ENCODE data around the gene AEBP1. TPM values are rescaled to one million over a fixed set of nuclear protein-coding genes. Genes with fewer than 3 reads are reported as not detected.

AEBP1 gene
- total and polyA plus RNA-seq, 9 of the 15 experiments (the other 6 are each of a cell fraction or from before 2014, with no cell fraction given) = 0.03 to 0.78 (median 0.30) TPM; not detected in 2

DNA sequence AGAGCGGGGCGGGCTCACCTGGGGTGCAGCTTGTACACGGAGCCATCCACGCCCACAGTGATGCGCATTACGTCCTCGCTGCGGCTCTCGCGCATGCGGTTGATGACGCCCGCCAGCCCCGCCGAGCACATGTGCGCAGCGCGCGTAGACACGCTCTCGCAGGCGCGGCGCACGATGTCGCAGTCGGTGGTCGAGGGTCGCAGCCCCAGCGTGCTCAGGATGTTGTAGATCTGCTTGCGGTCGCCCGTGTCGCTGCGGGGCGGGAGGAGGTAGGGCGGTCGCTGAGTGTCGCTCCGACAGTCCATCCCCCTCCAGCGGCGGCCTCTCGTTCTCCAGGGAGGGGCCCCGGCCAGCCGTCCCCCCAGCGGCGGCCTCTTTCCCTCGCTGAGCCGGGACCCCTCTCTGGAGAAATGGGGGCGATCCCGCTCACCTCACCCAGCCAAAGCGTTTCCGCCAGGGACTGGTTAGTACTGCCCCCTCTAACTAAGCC is 41.4 kb downstream of the AEBP1 start:
- Histone ChIP-seq H3K4me2 (ENCODE audit: insufficient read depth, low read length) (peak overlapping the region; percentile 64), H3K27me3 (ENCODE audit: control insufficient read depth in 2 of 2, insufficient read depth in 2 of 2, low read length in 2 of 2) (no peaks in the 10 kb centered on the region), H2AFZ (ENCODE audit: low read depth, low read length) (peak overlapping the region; percentile 61), H3K79me2 (ENCODE audit: control insufficient read depth, insufficient read depth, low read length) (no peaks in the 10 kb centered on the region), H3K9ac (ENCODE audit: insufficient read depth in 1 of 2, low read depth in 2 of 2, low read length in 2 of 2) (no peak overlapping the region), H3K27ac (ENCODE audit: extremely low read depth, low read depth, low read length) (no peak overlapping the region), H3K9me3 (replicated peaks; ENCODE audit: control insufficient read depth, insufficient read depth, low read depth, low read length) (no peaks in the 10 kb centered on the region), H4K20me1 (replicated peaks; ENCODE audit: control insufficient read depth, insufficient read depth, low read length) (no peaks in the 10 kb centered on the region), H3K36me3 (ENCODE audit: control insufficient read depth, insufficient read depth, low read length) (no peaks in the 10 kb centered on the region), H3K9me1 (ENCODE audit: control insufficient read depth, insufficient read depth, low read length) (no peaks in the 10 kb centered on the region), H3K4me1 (replicated peaks in 1 of 2; ENCODE audit: control insufficient read depth in 2 of 2, insufficient read depth in 2 of 2, low read length in 2 of 2) (peaks cover 21 to 62% of the 10 kb centered on the region in 2 experiments), H3K4me3 (no peak overlapping the region)
- in situ Hi-C loops (cut with MboI) = no loop called here
- no peak for FAIRE-seq
- ChIA-PET POLR2A (no interaction called here), CTCF (ENCODE audit: low intra/inter-chr PET ratio) (no interaction called here)
- 43% methylated on average over 16 of the region's 53 CpGs for WGBS (ENCODE audit: insufficient coverage, low coverage, missing lambda C conversion rate)
- peak in 2 of 4 experiments; percentile 9 to 22 for DNase-seq (ENCODE audit: extremely low read depth in 1 of 4, low spot score in 3 of 4)
- no peak for ATAC-seq
- intact Hi-C loops (cut with micrococcal nuclease) = loop anchor here (5.0 kb wide), 1 partner anchor 52 kb away; no protein-coding TSS in a partner anchor
- BruUV-seq (replicated peaks) = no TSS peak
- TF ChIP-seq, protein P1, sequence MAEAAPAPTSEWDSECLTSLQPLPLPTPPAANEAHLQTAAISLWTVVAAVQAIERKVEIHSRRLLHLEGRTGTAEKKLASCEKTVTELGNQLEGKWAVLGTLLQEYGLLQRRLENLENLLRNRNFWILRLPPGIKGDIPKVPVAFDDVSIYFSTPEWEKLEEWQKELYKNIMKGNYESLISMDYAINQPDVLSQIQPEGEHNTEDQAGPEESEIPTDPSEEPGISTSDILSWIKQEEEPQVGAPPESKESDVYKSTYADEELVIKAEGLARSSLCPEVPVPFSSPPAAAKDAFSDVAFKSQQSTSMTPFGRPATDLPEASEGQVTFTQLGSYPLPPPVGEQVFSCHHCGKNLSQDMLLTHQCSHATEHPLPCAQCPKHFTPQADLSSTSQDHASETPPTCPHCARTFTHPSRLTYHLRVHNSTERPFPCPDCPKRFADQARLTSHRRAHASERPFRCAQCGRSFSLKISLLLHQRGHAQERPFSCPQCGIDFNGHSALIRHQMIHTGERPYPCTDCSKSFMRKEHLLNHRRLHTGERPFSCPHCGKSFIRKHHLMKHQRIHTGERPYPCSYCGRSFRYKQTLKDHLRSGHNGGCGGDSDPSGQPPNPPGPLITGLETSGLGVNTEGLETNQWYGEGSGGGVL (CRISPR knock-in tag; IDR thresholded peaks at IDR 0.05) = no peak
- TF ChIP-seq MTF1 (CRISPR knock-in tag; IDR thresholded peaks at IDR 0.05; ENCODE audit: borderline replicate concordance) (no peak), RBM14 (IDR thresholded peaks at IDR 0.05; ENCODE audit: borderline replicate concordance, insufficient read depth, low read depth, low read length) (0 out of 2 replicates have a peak, but pooled peaks have one; percentile 24), ZNF395 (CRISPR knock-in tag; IDR thresholded peaks at IDR 0.05) (0 out of 2 replicates have a peak, but pooled peaks have one; percentile 15), YBX1 (IDR thresholded peaks at IDR 0.05) (no peak)
- TF ChIP-seq, protein P2, sequence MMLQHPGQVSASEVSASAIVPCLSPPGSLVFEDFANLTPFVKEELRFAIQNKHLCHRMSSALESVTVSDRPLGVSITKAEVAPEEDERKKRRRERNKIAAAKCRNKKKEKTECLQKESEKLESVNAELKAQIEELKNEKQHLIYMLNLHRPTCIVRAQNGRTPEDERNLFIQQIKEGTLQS (IDR thresholded peaks at IDR 0.05) = peak; percentile 14; the same call in 1 of the 2 replicates
- TF ChIP-seq, protein P2 (CRISPR knock-in tag; conservative IDR thresholded peaks at IDR 0.05) = no peak
- TF ChIP-seq, protein P3, sequence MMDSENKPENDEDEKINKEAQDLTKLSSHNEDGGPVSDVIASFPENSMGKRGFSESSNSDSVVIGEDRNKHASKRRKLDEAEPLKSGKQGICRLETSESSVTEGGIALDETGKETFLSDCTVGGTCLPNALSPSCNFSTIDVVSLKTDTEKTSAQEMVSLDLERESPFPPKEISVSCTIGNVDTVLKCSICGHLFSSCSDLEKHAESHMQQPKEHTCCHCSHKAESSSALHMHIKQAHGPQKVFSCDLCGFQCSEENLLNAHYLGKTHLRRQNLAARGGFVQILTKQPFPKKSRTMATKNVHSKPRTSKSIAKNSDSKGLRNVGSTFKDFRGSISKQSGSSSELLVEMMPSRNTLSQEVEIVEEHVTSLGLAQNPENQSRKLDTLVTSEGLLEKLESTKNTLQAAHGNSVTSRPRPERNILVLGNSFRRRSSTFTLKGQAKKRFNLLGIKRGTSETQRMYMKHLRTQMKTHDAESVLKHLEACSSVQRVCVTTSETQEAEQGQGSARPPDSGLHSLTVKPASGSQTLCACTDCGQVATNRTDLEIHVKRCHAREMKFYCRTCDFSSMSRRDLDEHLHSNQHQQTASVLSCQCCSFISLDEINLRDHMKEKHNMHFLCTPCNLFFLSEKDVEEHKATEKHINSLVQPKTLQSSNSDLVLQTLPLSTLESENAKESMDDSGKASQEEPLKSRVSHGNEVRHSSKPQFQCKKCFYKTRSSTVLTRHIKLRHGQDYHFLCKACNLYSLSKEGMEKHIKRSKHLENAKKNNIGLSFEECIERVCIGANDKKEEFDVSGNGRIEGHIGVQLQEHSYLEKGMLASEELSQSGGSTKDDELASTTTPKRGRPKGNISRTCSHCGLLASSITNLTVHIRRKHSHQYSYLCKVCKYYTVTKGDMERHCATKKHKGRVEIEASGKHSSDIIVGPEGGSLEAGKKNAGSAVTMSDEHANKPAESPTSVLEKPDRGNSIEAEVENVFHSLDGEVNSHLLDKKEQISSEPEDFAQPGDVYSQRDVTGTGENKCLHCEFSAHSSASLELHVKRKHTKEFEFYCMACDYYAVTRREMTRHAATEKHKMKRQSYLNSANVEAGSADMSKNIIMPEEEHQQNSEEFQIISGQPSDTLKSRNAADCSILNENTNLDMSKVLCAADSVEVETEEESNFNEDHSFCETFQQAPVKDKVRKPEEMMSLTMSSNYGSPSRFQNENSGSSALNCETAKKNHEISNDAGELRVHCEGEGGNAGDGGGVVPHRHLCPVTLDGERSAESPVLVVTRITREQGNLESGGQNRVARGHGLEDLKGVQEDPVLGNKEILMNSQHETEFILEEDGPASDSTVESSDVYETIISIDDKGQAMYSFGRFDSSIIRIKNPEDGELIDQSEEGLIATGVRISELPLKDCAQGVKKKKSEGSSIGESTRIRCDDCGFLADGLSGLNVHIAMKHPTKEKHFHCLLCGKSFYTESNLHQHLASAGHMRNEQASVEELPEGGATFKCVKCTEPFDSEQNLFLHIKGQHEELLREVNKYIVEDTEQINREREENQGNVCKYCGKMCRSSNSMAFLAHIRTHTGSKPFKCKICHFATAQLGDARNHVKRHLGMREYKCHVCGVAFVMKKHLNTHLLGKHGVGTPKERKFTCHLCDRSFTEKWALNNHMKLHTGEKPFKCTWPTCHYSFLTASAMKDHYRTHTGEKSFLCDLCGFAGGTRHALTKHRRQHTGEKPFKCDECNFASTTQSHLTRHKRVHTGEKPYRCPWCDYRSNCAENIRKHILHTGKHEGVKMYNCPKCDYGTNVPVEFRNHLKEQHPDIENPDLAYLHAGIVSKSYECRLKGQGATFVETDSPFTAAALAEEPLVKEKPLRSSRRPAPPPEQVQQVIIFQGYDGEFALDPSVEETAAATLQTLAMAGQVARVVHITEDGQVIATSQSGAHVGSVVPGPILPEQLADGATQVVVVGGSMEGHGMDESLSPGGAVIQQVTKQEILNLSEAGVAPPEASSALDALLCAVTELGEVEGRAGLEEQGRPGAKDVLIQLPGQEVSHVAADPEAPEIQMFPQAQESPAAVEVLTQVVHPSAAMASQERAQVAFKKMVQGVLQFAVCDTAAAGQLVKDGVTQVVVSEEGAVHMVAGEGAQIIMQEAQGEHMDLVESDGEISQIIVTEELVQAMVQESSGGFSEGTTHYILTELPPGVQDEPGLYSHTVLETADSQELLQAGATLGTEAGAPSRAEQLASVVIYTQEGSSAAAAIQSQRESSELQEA (IDR thresholded peaks at IDR 0.05; ENCODE audit: low read depth) = no peak
